Endothelial cell of hepatic sinusoid (primary cell): ENCODE data around the gene SLC23A1.
"Not testable (repeated sequence)": the region's sequence is repeated elsewhere in the genome, so short reads cannot be mapped to it uniquely, and the experiment has no call there.

Experiments used
- in situ Hi-C: cut with HindIII; loops from 2 replicates; pipeline ENCODE4 v1.10.0; 2017; ENCODE audit warnings: low sequenced_read_pairs

SLC23A1 gene

DNA sequence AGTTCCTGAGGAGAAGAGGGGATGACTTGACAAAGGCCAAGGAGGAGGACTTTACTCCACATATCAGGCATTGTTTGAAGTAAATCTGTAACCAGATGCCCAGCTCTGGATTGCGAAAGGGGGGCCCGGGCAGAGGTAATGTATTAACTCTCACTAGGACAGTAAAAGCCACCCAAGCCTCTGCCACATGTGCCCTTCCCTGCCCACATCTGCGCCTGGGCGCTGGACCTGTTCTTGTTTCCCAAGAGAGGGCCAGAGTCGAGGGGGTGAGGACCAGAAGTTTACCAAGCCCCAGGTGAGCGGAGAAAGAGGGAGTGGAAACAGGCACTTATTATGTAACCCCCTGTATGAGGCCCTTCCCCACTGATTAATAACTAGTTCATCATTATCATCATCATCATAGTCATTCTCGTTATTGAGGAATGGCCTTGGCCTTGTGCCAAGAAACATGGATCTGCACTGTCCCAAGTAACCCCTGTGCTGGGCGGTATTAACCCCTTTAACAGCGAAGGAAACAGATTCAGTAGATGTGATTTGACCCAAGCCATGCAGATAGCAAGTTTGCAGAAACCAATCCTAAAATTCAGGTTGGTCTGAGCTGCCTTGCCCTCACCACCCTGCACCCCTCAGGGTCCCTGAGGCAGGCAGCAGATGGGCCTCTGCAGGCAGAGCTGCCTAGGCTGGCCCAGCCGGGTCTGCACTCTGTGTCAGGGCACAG is at the start of gene SLC23A1:
Gene SLC23A1 (minus strand): TSS at position 23 of the 718 bp plus-strand sequence. CDS start 44 bp downstream, outside the sequence.
- in situ Hi-C loops, result no loop called here

DNA sequence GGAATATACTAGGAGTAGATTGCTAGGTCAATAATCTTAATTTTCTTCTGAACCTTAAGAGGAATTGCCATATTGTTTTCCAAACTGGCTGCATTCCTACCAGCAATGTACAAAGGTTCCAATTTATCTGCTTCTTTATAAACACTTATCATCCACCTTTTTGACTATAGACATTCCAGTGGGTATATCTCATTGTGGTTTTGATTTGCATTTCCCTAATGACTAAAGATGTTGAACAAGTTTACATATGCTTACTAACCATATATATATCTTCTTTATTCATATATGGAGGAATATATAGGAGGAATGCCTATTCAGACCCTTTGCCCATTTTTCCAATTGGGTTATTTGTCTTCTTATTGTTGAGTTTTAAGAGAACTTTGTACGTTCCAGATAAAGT is 48.6 kb upstream of the SLC23A1 start:
- in situ Hi-C loops, result loop anchor here (25.0 kb wide), 1 partner anchor 331 kb away; no protein-coding TSS in a partner anchor

DNA sequence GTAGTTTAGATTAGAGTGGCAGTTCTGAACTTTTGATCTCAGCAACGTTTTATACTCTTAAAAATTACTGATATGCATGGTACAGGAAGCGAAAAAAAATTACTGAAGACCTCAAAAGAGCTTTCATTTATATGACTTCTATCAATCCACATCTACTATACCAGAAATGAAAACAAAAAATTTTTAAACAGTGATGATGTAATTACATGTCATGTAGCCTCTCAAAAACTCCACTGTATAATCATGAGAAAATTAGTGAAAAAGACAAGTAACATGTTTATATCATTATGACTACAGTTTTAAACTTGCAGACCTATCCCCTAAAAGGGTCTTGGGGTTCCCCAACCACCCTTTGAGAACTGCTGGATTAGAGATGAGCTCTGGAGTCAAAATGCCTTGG is 46.9 kb upstream of the SLC23A1 start:
- in situ Hi-C loops, result loop anchor here (25.0 kb wide), 1 partner anchor 332 kb away; no protein-coding TSS in a partner anchor

DNA sequence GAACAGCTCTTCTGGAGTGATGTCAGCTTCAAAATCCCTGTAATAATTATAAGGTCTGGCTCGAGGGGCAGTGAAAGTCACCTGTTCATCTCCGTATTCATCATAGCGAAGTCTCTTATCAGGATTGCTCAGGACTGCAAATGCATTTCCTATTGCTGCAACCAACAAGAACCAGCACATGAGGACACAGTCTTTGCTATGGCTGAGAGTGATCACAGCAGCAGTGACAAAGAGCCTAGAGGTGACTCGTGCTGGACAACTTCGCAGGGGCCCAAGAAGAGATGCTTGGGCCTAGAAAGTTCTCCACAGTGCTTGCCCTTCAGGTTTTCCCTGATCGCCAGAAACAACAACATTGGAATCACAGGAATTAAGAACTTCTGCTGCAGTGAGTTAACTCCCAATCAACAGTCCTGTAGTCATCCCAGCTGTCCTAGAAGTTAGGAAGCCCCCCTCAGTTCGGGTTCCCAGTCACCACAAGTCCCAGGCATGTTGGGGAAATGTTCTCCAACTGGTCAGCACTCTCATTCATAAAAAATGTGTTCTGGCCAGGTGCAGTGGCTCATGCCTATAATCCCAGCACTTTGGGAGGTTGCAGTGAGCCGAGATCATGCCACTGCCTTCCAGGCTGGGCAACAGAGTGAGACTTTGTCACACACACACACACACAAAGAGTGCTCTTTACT is 43.2 kb upstream of the SLC23A1 start:
- in situ Hi-C loops, result loop anchor here (25.0 kb wide), 1 partner anchor 336 kb away; no protein-coding TSS in a partner anchor

DNA sequence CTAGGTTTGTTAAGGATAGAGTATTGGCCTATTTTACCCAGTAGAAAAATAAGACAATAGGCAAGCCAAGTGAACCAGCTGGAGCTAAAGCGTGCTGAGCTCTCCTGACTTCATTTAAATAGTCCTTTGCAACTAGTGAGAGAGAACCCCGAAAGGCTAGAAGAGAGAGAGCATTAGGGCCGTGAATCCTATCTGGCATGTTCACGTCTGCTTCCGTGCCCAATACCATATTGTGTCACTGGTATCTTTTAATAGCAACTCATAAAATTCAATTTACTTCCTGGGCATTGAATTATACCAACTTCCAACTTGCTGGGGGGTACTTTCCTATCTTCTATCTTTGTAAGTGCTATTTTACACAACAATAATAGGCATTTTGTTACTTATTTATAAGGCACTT is 42.4 kb upstream of the SLC23A1 start:
- in situ Hi-C loops, result loop anchor here (25.0 kb wide), 1 partner anchor 337 kb away; no protein-coding TSS in a partner anchor

DNA sequence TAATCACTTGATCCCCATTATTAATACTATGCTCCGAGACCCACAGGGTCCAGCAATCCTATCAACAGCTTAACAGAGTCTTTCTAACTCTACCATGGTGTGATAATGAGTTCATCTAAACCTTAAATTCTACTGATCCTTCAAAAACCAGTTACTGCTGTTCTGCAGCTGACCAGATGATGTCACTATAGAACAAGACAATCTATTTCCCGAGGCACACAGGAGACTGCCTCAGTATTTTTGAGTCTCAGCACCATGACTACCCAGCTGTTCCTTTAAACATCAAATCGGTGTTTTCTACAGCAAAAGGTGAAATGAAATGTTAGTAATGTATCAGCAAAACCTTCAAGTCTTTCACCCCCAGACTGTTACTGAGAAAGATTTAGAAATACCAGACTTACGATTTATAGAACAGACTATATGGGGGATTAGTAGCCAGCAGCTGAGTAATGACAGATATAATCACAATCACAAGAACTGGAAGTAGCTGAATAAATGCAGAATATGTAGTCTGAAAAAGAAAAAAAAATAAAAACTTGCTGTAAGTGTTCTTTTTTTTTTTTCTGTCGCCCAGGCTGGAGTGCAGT is 39.3 kb upstream of the SLC23A1 start:
- in situ Hi-C loops, result no loop called here

DNA sequence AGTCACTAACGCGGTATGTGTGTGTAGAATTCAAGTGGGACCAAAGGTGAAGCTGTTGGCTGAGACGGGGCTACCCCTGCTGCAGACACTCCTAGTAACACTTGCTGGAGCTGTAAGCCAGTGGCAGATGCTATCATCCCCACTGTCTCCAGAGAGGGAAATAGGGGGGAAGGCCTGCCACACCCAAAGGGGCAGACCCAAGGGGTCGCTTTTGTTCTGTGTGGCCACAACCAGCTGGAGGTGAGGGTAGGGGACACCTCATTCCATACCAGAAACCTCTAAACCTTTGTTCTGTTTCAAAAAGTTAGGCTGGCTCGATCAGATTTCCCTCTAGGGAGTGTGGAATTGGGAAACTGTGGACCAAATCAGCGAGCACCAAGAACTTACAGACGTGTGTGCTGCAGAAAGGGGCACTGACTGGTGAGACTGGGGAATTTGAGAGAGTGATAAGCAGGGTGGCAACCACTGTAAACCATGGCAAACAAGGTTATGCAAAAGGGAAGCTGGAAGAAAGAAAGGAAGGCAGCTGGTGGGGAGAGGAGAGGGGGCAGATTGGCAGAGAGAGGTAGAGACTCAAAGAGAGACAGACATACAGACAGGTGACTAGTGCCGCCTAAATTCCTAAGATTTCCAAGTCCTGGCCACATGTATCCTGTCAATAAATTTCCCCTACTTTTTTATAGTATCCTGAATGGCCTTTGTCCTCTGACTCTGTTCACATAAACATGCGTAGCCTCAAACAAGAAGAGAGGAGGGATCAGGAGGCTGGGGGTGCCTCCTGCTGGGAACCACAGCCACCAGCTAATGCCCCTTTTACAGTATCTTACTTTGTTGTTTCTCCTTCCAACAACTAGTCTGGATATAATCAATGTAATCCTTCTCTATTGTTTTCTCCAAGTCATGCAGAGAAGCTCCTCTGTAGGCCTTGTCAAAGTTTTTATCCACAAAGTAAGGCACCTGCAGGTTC is 36.4 kb upstream of the SLC23A1 start:
- in situ Hi-C loops, result no loop called here

DNA sequence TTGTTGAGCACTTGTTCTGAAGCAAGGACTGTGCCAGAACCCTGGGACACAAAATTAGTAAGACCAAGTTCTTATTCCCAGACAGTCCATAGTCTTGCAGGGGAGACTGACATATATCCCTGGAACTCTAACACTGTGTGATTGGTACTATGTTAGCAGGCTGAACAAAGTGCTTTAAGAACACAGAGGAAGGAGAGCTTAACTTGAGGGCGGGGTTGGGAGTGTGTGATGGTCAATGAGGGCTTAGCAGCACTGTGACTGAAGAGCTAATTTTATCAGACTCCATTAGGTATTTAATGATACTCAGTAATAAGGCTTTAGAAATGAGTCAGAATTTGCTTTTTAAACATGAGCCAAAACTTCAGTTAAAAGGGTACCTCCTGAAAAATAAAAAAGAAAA is 35.7 kb upstream of the SLC23A1 start:
- in situ Hi-C loops, result no loop called here

DNA sequence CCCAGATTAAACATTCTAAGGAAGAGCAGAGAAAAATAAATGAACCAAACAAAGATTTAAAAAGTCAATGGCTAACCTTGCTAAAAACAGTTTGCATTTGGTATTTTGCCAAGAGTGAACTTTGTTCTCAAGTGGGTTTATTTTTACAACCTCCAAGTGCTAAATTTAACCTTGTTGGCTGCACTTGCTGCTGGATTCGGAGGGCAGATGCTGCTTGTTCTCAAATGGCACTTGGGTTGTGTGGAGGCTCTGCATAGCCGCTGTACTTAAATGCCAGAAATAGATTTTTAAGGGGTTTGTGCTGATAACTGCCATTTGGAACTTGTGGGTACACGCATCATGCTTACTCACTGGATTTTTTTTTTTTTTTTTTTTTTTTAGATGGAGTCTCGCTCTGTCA is 34.1 kb upstream of the SLC23A1 start:
- in situ Hi-C loops, result no loop called here

DNA sequence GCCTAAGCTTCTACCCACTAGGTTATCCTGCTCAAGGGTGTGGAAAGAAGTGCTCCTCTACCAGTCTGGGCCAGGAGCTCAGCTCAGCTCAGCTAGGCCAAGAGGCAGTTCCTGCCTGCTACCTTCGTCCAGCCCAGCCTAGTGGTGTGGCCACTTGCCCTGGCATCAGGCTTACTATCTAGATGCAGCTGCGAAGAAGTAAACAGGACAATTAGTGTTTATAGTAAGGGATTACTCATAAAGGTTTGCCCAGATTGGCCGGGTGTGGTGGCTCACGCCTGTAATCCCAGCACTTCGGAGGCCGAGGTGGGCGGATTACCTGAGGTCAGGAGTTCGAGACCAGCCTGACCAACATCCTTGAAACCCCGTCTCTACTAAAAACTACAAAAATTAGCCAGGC is 33.6 kb upstream of the SLC23A1 start:
- in situ Hi-C loops, result no loop called here

DNA sequence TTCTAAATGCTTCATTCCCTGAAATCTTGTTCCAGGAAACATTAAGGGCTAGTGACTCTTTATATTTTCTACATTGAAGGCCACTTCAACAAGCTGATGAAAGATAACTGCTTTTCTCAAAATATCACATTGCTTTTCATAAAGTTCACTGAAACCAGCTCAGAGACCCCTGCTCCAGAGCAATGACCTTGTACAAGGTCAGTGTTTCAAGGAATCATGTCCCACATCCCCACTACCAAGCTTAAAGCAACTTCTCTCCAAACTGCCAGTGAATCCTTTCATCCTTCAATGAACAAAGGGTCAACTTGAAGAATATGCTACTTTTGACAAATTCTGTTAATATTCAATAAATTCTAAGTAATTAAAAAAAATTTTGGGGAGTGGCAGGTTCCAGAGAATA is 32.8 kb upstream of the SLC23A1 start:
- in situ Hi-C loops, result no loop called here

DNA sequence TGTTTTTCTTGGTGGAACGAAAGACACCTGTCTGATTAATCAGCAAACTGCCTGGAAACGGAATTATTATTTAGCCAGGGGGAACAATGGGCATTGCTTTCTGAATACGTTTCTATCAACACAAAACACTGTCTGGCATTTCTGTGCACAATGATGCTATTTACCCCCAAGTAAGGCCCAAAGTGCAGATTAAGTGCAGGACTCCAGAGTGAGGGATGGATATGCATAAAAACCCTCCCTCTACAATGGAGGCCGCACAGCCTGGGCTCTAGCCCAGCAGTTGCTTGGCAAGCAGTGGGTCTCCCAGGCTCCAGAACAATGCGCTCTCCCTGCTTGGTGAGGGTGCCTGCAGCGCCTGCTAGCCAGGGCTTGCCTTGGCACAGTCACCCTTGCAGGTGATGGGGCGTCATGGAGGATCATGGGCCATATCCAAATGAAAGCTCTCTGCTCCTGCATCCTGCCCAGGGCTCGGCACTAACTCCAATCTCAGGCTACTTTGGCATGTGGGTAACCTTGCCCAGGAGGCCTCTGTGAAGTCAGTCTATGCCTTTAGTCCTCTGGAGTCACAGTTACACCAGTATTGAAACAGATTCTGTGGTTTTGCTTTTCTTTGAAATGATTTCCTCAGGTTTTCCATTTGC is 32.2 kb upstream of the SLC23A1 start:
- in situ Hi-C loops, result no loop called here

DNA sequence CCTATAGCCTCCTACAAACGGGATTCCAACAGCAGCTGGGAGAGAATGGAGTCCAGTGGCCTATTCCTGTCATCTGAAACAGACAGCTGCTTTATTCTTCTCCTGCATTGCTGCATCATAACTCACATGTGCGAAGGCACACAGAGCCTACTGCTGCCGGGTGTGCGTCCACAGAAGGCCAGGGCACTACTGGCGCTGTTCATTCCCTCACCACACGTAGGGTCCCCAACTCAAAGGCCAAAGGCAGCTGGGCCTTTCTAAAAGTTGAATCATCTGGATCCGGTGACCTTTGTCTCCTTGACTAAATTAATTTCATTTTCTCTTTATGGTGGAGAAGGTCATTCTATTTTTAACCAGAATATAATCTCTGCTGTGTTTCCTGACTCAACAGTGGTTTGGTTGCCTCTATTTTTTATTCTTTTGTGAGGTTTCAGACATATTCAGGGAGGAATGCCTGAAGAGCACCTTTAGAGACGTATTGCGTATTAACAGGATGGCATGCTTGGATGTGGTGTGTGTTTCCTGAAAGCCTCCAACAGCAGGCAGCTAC is 31.6 kb upstream of the SLC23A1 start:
- in situ Hi-C loops, result loop anchor here (5.0 kb wide), 1 partner anchor 108 kb away; no protein-coding TSS in a partner anchor

DNA sequence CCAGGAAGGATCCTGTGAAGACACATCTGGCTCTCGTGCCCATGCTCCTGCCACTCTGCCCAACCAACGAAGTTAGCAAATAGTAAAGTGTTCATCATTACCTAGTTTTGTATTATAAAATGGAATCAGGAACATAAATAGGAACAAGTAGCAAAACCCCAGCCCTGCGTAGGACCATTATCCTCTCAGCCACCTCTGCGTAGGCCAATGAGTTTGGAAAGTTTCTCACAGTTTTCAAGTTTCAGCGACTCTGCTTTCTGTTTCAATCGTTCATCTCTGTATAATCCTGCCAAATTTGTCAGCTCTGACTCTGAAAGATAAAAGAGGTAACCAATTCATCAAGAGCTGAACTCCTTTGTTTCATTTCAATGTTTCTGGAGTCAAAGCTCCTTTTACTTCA is 30.9 kb upstream of the SLC23A1 start:
- in situ Hi-C loops, result loop anchor here (5.0 kb wide), 1 partner anchor 108 kb away; no protein-coding TSS in a partner anchor

DNA sequence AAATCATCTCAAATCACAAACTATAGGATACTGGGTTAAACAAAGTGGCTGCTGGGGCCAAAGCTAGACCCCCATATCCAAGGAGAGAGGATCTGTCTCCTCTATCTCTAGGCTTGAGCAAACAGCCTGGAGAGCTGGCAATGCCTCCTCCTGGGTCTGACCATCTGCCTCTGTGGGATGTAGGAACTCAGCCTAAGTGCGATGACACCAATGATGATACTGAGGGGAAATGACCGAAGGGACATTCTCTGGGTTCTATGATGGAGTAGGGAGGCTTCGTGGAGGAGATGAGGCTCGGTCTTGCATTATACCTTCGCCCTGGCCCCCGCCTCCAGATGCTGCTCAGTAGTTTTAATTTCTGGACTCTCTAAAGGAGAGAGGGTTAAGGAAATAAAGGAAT is 30.1 kb upstream of the SLC23A1 start:
- in situ Hi-C loops, result loop anchor here (5.0 kb wide), 1 partner anchor 109 kb away; no protein-coding TSS in a partner anchor

DNA sequence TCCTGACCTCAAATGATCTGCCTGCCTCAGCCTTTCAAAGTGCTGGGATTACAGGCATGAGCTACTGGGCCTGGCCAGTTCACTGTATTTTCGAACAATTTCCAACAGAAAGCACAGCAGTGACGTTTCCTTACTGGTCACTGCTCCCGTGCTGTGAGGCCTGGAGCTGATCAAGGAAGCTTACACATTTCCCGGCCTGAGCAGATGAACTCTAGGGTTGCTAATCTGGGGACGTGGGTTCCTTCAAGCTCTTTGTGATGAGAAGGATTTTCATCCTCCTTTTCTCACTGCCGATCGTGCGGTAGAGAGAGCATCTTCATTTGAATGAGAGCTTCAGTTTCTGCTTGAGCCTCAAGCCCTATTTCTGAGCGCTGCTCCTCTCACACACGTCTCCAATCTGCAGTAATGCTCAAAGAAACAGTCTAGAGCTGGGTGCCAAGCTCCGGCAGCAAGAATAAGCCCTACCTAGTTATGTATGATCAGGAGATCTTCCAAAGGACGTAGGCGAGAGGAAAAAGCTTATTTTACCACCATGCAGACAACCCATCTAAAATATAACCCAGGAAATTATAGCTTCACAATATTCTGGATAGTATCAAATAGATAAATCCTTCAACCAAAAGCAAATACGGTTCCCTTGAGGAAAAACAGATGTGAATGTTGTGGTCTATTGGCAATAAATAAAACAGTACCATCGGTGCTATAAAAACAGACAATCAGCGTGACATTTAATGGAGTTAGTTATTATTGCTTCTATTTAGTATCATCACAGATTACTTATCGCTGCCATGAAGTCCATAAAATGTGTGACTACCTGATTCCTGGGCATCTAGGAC is 28.1 kb upstream of the SLC23A1 start:
- in situ Hi-C loops, result loop anchor here (5.0 kb wide), 1 partner anchor 111 kb away; no protein-coding TSS in a partner anchor

DNA sequence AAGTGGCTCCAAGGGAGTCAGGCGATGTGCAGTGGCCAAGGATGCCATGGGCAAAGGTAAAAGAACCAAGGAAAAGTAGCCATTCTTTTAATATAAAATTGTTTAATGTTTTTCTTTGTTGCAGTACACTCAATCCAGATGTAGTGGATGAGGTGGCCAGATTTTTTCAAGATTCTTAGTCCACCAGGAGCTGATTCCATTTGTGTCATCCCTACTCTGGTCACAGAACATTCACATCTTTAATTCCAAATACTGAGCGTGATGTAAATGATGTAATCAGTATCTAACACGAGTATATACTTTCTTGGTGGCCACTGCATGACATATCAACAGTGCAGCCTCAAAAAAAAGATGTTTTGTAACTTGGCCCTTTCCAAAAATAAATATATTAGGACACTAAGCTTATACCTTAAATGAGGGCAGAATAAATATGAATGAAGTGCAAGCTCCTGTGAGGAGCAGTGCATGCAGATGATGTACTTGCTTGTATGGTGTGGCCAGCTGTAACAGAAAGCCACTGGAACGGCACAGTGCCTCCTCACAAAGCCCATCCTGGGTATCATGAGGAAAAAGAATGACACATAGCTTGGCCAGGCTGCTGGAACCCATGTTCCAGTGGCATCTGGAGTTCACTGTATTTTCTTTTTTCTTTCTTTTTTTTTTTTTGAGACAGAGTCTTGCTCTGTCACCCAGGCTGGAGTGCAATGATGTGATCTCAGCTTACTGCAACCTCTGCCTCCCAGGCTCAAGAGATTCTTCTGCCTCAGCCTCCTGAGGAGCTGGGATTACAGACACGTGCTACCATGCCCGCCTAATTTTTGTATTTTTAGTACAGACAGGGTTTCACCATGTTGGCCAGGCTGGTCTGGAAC is 27.3 kb upstream of the SLC23A1 start:
- in situ Hi-C loops, result loop anchor here (5.0 kb wide), 1 partner anchor 112 kb away; no protein-coding TSS in a partner anchor

DNA sequence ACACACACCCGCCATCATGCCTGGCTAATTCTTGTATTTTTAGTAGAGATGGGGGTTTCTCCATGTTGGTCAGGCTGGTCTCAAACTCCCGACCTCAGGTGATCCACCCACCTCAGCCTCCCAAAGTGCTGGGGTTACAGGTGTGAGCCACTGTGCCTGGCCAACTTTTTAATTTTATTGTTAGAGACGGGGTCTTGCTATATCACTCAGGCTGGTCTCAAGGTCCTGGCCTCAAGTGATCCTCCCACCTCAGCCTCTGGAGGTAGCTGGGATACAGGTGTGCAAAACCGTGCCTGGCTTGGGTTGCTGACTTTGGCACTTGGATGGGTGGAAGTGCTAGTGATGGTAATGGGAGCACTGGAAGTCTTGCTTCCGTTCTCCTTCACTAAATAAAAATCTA is 26.0 kb upstream of the SLC23A1 start:
- in situ Hi-C loops, result not testable (repeated sequence)
